SK-N-SH treated with all-trans-retinoic acid at 6 μM for 48 hours (cell line): ENCODE results near the gene SLC28A1.
A peak's percentile ranks its signal among the peaks of the same experiment; 100 is the strongest.

Experiments used
- ATAC-seq: fragments of 200-7000 bp; cut with Tn5 transposase; 3 replicates; pipeline ENCODE4 v1.9.1; 2020; ENCODE audit warnings: mild to moderate bottlenecking, moderate library complexity
- ARNTL ChIP-seq: fragments of 450-650 bp; formaldehyde crosslinking; IDR thresholded peaks from 2 replicates; pipeline ENCODE4 v1.5.0; 2020; ENCODE audit warnings: low read depth, mild to moderate bottlenecking, moderate library complexity, borderline replicate concordance
- BACH2 ChIP-seq: fragments of 250-450 bp; sonication (Bioruptor Pico); IDR thresholded peaks from 2 replicates; pipeline ENCODE4 v1.9.0; 2021; ENCODE audit warnings: mild to moderate bottlenecking, borderline replicate concordance
- CREB5 ChIP-seq: fragments of 250-450 bp; sonication (Bioruptor Pico); IDR thresholded peaks from 2 replicates; pipeline ENCODE4 v1.5.1; 2020; ENCODE audit warnings: low read depth, mild to moderate bottlenecking, moderate library complexity
- CSDC2 ChIP-seq: fragments of 250-450 bp; sonication (Bioruptor Pico); IDR thresholded peaks from 2 replicates; pipeline ENCODE4 v1.5.0; 2020; ENCODE audit warnings: mild to moderate bottlenecking, moderate library complexity
- ESRRG ChIP-seq: fragments of 250-450 bp; sonication (Bioruptor Pico); IDR thresholded peaks from 2 replicates; pipeline ENCODE4 v1.6.1; 2021; ENCODE audit warnings: mild to moderate bottlenecking
- GLIS3 ChIP-seq: fragments of 250-450 bp; sonication (Bioruptor Pico); IDR thresholded peaks from 2 replicates; pipeline ENCODE4 v1.5.0; 2020; ENCODE audit warnings: mild to moderate bottlenecking, moderate library complexity
- ISL1 ChIP-seq: fragments of 250-450 bp; sonication (Bioruptor Pico); IDR thresholded peaks from 2 replicates; pipeline ENCODE4 v2.1.2; 2022; ENCODE audit warnings: mild to moderate bottlenecking, moderate library complexity
- OSR1 ChIP-seq: fragments of 250-450 bp; sonication (Bioruptor Pico); IDR thresholded peaks from 2 replicates; pipeline ENCODE4 v1.8.0; 2022; ENCODE audit warnings: moderate library complexity, mild to moderate bottlenecking, inconsistent platforms
- PATZ1 ChIP-seq: fragments of 250-450 bp; sonication (Bioruptor Pico); IDR thresholded peaks from 2 replicates; pipeline ENCODE4 v1.8.0; 2020; ENCODE audit warnings: mild to moderate bottlenecking, moderate library complexity, borderline replicate concordance
- PPARA ChIP-seq: fragments of 250-450 bp; sonication (Bioruptor Pico); IDR thresholded peaks from 2 replicates; pipeline ENCODE4 v1.5.0; 2020; ENCODE audit warnings: mild to moderate bottlenecking, borderline replicate concordance
- RARB ChIP-seq: fragments of 250-450 bp; sonication (Bioruptor Pico); IDR thresholded peaks from 2 replicates; pipeline ENCODE4 v1.8.0; 2021; ENCODE audit warnings: mild to moderate bottlenecking, moderate library complexity
- SNAI2 ChIP-seq: fragments of 250-450 bp; sonication (Bioruptor Pico); IDR thresholded peaks from 2 replicates; pipeline ENCODE4 v1.5.0; 2020; ENCODE audit warnings: mild to moderate bottlenecking, moderate library complexity
- TOX ChIP-seq: fragments of 250-450 bp; sonication (Bioruptor Pico); IDR thresholded peaks from 2 replicates; pipeline ENCODE4 v1.8.0; 2021; ENCODE audit warnings: mild to moderate bottlenecking, moderate library complexity, borderline replicate concordance
- ZC3H10 ChIP-seq: fragments of 250-450 bp; sonication (Bioruptor Pico); IDR thresholded peaks from 2 replicates; pipeline ENCODE4 v1.5.1; 2021; ENCODE audit warnings: mild to moderate bottlenecking, moderate library complexity
- ZFP3 ChIP-seq: fragments of 250-450 bp; sonication (Bioruptor Pico); IDR thresholded peaks from 2 replicates; pipeline ENCODE4 v1.5.0; 2020; ENCODE audit warnings: mild to moderate bottlenecking, moderate library complexity
- ZFP30 ChIP-seq: fragments of 450-650 bp; formaldehyde crosslinking; IDR thresholded peaks from 2 replicates; pipeline ENCODE4 v1.5.0; 2022; ENCODE audit warnings: mild to moderate bottlenecking, moderate library complexity
- ZNF565 ChIP-seq: fragments of 450-650 bp; formaldehyde crosslinking; conservative IDR thresholded peaks from 2 replicates; pipeline ENCODE4 v1.5.0; 2020; ENCODE audit warnings: low read depth, mild to moderate bottlenecking, moderate library complexity
- ZNF70 ChIP-seq: fragments of 450-650 bp; formaldehyde crosslinking; IDR thresholded peaks from 2 replicates; pipeline ENCODE4 v1.5.0; 2020; ENCODE audit warnings: mild to moderate bottlenecking, moderate library complexity
- ZNF8 ChIP-seq: fragments of 450-650 bp; formaldehyde crosslinking; IDR thresholded peaks from 2 replicates; pipeline ENCODE4 v1.5.0; 2020; ENCODE audit warnings: mild to moderate bottlenecking, moderate library complexity
- TF ChIP-seq, protein P1 (sequence below): fragments of 250-450 bp; sonication (Bioruptor Pico); IDR thresholded peaks from 2 replicates; pipeline ENCODE4 v1.5.1; 2021; ENCODE audit warnings: mild to moderate bottlenecking, moderate library complexity
- TF ChIP-seq, protein P2 (sequence below): fragments of 250-450 bp; sonication (Bioruptor Pico); IDR thresholded peaks from 2 replicates; pipeline ENCODE4 v1.5.0; 2020; ENCODE audit warnings: mild to moderate bottlenecking, moderate library complexity

Gene SLC28A1

GRCh38 chr15:84962955-84963354, 78.5 kb downstream of the SLC28A1 start:
- ATAC-seq = peak; percentile 50

GRCh38 chr15:84967380-84967779, 82.9 kb downstream of the SLC28A1 start:
- no peak for ATAC-seq
- TF ChIP-seq, protein P1, sequence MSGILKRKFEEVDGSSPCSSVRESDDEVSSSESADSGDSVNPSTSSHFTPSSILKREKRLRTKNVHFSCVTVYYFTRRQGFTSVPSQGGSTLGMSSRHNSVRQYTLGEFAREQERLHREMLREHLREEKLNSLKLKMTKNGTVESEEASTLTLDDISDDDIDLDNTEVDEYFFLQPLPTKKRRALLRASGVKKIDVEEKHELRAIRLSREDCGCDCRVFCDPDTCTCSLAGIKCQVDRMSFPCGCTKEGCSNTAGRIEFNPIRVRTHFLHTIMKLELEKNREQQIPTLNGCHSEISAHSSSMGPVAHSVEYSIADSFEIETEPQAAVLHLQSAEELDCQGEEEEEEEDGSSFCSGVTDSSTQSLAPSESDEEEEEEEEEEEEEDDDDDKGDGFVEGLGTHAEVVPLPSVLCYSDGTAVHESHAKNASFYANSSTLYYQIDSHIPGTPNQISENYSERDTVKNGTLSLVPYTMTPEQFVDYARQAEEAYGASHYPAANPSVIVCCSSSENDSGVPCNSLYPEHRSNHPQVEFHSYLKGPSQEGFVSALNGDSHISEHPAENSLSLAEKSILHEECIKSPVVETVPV = no peak
- TF ChIP-seq SNAI2 = no peak
- no peak for TF ChIP-seq RARB
- no peak for TF ChIP-seq ZFP30 (CRISPR knock-in tag)
- no peak for TF ChIP-seq PATZ1
- TF ChIP-seq ZC3H10 (CRISPR knock-in tag) = no peak
- TF ChIP-seq ESRRG (CRISPR knock-in tag) = no peak
- no peak for TF ChIP-seq ZNF70
- no peak for TF ChIP-seq ZFP3 (CRISPR knock-in tag)
- no peak for TF ChIP-seq ISL1 (CRISPR knock-in tag)
- TF ChIP-seq TOX (CRISPR knock-in tag) = no peak
- TF ChIP-seq OSR1 = no peak
- TF ChIP-seq, protein P2, sequence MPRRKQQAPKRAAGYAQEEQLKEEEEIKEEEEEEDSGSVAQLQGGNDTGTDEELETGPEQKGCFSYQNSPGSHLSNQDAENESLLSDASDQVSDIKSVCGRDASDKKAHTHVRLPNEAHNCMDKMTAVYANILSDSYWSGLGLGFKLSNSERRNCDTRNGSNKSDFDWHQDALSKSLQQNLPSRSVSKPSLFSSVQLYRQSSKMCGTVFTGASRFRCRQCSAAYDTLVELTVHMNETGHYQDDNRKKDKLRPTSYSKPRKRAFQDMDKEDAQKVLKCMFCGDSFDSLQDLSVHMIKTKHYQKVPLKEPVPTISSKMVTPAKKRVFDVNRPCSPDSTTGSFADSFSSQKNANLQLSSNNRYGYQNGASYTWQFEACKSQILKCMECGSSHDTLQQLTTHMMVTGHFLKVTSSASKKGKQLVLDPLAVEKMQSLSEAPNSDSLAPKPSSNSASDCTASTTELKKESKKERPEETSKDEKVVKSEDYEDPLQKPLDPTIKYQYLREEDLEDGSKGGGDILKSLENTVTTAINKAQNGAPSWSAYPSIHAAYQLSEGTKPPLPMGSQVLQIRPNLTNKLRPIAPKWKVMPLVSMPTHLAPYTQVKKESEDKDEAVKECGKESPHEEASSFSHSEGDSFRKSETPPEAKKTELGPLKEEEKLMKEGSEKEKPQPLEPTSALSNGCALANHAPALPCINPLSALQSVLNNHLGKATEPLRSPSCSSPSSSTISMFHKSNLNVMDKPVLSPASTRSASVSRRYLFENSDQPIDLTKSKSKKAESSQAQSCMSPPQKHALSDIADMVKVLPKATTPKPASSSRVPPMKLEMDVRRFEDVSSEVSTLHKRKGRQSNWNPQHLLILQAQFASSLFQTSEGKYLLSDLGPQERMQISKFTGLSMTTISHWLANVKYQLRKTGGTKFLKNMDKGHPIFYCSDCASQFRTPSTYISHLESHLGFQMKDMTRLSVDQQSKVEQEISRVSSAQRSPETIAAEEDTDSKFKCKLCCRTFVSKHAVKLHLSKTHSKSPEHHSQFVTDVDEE (CRISPR knock-in tag) = no peak
- no peak for TF ChIP-seq PPARA (CRISPR knock-in tag)
- TF ChIP-seq ZNF565 = no peak
- TF ChIP-seq CSDC2 (CRISPR knock-in tag) = no peak
- TF ChIP-seq ZNF8 (CRISPR knock-in tag) = no peak

More at GRCh38 chr15:84962955-84963354, 78.5 kb downstream of the SLC28A1 start:
- no peak for TF ChIP-seq CSDC2 (CRISPR knock-in tag)
- no peak for TF ChIP-seq ZNF8 (CRISPR knock-in tag)
- no peak for TF ChIP-seq ZNF70
- no peak for TF ChIP-seq GLIS3
- no peak for TF ChIP-seq BACH2 (CRISPR knock-in tag)
- no peak for TF ChIP-seq ESRRG (CRISPR knock-in tag)
- no peak for TF ChIP-seq CREB5 (CRISPR knock-in tag)
- TF ChIP-seq ZFP3 (CRISPR knock-in tag) = no peak
- no peak for TF ChIP-seq ZFP30 (CRISPR knock-in tag)
- TF ChIP-seq ARNTL (CRISPR knock-in tag) = no peak
- TF ChIP-seq TOX (CRISPR knock-in tag) = no peak
- no peak for TF ChIP-seq ISL1 (CRISPR knock-in tag)
- no peak for TF ChIP-seq ZC3H10 (CRISPR knock-in tag)
- no peak for TF ChIP-seq OSR1
- no peak for TF ChIP-seq PATZ1
- TF ChIP-seq, protein P2 (CRISPR knock-in tag) = no peak
